ENCODE results near the gene UPK1A.

Gene UPK1A

GRCh38 chr19:35637165-35637564, 29.2 kb upstream of the UPK1A start:
- in situ Hi-C loops (cut with MboI; ENCODE audit: low pct_unique_long_range_greater_than_20kb, low sequenced_read_pairs, unreplicated experiment) = no loop called here
- TF ChIP-seq CTCF (IDR thresholded peaks at IDR 0.05; ENCODE audit: extremely low read depth, insufficient read depth, missing control alignments) = no peak
- DNase-seq (ENCODE audit: low spot score) = no peak

GRCh38 chr19:35639321-35639639, 27.0 kb upstream of the UPK1A start:
- no peak for TF ChIP-seq CTCF (IDR thresholded peaks at IDR 0.05; ENCODE audit: extremely low read depth, insufficient read depth, missing control alignments)
- in situ Hi-C loops (cut with MboI; ENCODE audit: low pct_unique_long_range_greater_than_20kb, low sequenced_read_pairs, unreplicated experiment) = no loop called here
- DNase-seq (ENCODE audit: low spot score) = no peak

GRCh38 chr19:35639863-35640262, 26.5 kb upstream of the UPK1A start:
- no peak for TF ChIP-seq CTCF (IDR thresholded peaks at IDR 0.05; ENCODE audit: extremely low read depth, insufficient read depth, missing control alignments)
- DNase-seq (ENCODE audit: low spot score) = no peak
- in situ Hi-C loops (cut with MboI; ENCODE audit: low pct_unique_long_range_greater_than_20kb, low sequenced_read_pairs, unreplicated experiment) = no loop called here

GRCh38 chr19:35641515-35642151, 24.7 kb upstream of the UPK1A start, which contains the start of gene ETV2:
TSS of gene ETV2 (plus strand) at chr19:35641745. CDS start at chr19:35642461, 716 bp downstream.
- in situ Hi-C loops (cut with MboI; ENCODE audit: low pct_unique_long_range_greater_than_20kb, low sequenced_read_pairs, unreplicated experiment) = no loop called here
- no peak for TF ChIP-seq CTCF (IDR thresholded peaks at IDR 0.05; ENCODE audit: extremely low read depth, insufficient read depth, missing control alignments)
- DNase-seq (ENCODE audit: low spot score) = peak; percentile 72

- in situ Hi-C loops (cut with MboI; ENCODE audit: low pct_unique_long_range_greater_than_20kb, low sequenced_read_pairs, unreplicated experiment) = no loop called here
- DNase-seq (ENCODE audit: low spot score) = no peak
- no peak for TF ChIP-seq CTCF (IDR thresholded peaks at IDR 0.05; ENCODE audit: extremely low read depth, insufficient read depth, missing control alignments)
Measured at GRCh38 chr19:35642312-35642711, 24.0 kb upstream of the UPK1A start.

- no peak for TF ChIP-seq CTCF (IDR thresholded peaks at IDR 0.05; ENCODE audit: extremely low read depth, insufficient read depth, missing control alignments)
- in situ Hi-C loops (cut with MboI; ENCODE audit: low pct_unique_long_range_greater_than_20kb, low sequenced_read_pairs, unreplicated experiment) = no loop called here
- DNase-seq (ENCODE audit: low spot score) = no peak
Measured at GRCh38 chr19:35642798-35643254, 23.5 kb upstream of the UPK1A start.

Data from GM13977 (cell line).